Astrocyte (in vitro differentiated cells and primary cell): ENCODE data around the gene NDUFB7. TPM values are rescaled to one million over a fixed set of nuclear protein-coding genes. Genes with fewer than 3 reads are reported as not detected.
A peak's percentile ranks its signal among the peaks of the same experiment; 100 is the strongest.
"Not testable (repeated sequence)": the region's sequence is repeated elsewhere in the genome, so short reads cannot be mapped to it uniquely, and the experiment has no call there.

Experiments
- DNase-seq: peaks from one replicate; pipeline ENCODE4 v3.0.0-alpha.2; 2010; ENCODE audit warnings: low read depth
- FAIRE-seq: peaks from 2 replicates; lab custom pipeline; 2011; peaks lifted over from hg19 to GRCh38; lab: Jason Lieb, UNC
- H2AFZ ChIP-seq: 2 replicates; pipeline ENCODE4 v1.6.0; 2012; ENCODE audit warnings: low read depth, low read length, inconsistent platforms
- H3K27ac ChIP-seq: 2 replicates; pipeline ENCODE4 v1.5.1; 2011; ENCODE audit warnings: low read depth, low read length, inconsistent platforms
- H3K27me3 ChIP-seq: 2 replicates; pipeline ENCODE4 v1.6.0; 2011; ENCODE audit warnings: low read length, inconsistent platforms; ENCODE audit not compliant: insufficient read depth
- H3K36me3 ChIP-seq: 2 replicates; pipeline ENCODE4 v1.5.1; 2011; ENCODE audit warnings: low read length, inconsistent platforms; ENCODE audit not compliant: insufficient read depth
- H3K4me1 ChIP-seq: 2 replicates; pipeline ENCODE4 v1.5.1; 2011; ENCODE audit warnings: low read length, inconsistent platforms; ENCODE audit not compliant: insufficient read depth
- H3K4me2 ChIP-seq: 2 replicates; pipeline ENCODE4 v1.6.0; 2012; ENCODE audit warnings: low read length, inconsistent platforms
- H3K4me3 ChIP-seq: 2 replicates; pipeline ENCODE4 v1.5.1; 2011; ENCODE audit warnings: low read depth, mild to moderate bottlenecking, low read length, inconsistent platforms; ENCODE audit not compliant: insufficient read depth
- H3K79me2 ChIP-seq: 2 replicates; pipeline ENCODE4 v1.6.0; 2012; ENCODE audit warnings: mild to moderate bottlenecking, low read length, inconsistent platforms; ENCODE audit not compliant: insufficient read depth
- H3K9ac ChIP-seq: 2 replicates; pipeline ENCODE4 v1.6.0; 2012; ENCODE audit warnings: mild to moderate bottlenecking, low read length, inconsistent platforms
- H3K9me3 ChIP-seq: 2 replicates; pipeline ENCODE4 v1.5.1; 2012; ENCODE audit warnings: low read depth, mild to moderate bottlenecking, low read length, inconsistent platforms; ENCODE audit not compliant: insufficient read depth
- H4K20me1 ChIP-seq: 2 replicates; pipeline ENCODE4 v1.6.0; 2012; ENCODE audit warnings: low read length, inconsistent platforms; ENCODE audit not compliant: insufficient read depth
- H3K27ac Mint-ChIP-seq: one replicate; pipeline ENCODE4 v1.8.0; 2021; ENCODE audit warnings: mild to moderate bottlenecking, mixed read lengths; ENCODE audit not compliant: unreplicated experiment
- H3K27me3 Mint-ChIP-seq: one replicate; pipeline ENCODE4 v1.8.0; 2021; ENCODE audit warnings: low read depth, mixed read lengths; ENCODE audit not compliant: unreplicated experiment
- H3K36me3 Mint-ChIP-seq: one replicate; pipeline ENCODE4 v1.8.0; 2021; ENCODE audit warnings: low read depth, mixed read lengths; ENCODE audit not compliant: unreplicated experiment
- H3K4me1 Mint-ChIP-seq: one replicate; pipeline ENCODE4 v1.8.0; 2021; ENCODE audit warnings: low read depth, mixed read lengths; ENCODE audit not compliant: unreplicated experiment
- H3K4me3 Mint-ChIP-seq: one replicate; pipeline ENCODE4 v1.8.0; 2021; ENCODE audit warnings: mild to moderate bottlenecking, moderate library complexity, mixed read lengths; ENCODE audit not compliant: unreplicated experiment
- H3K9me3 Mint-ChIP-seq: one replicate; pipeline ENCODE4 v1.8.0; 2021; ENCODE audit warnings: mild to moderate bottlenecking, mixed read lengths; ENCODE audit not compliant: unreplicated experiment
- CTCF ChIP-seq: IDR thresholded peaks from 2 replicates; pipeline ENCODE4 v1.5.1; 2011; ENCODE audit warnings: low read depth, mild to moderate bottlenecking, inconsistent platforms, low read length, moderate library complexity; ENCODE audit not compliant: insufficient read depth
- EZH2 ChIP-seq: IDR thresholded peaks from 2 replicates; pipeline ENCODE4 v1.6.1; 2012; ENCODE audit warnings: mild to moderate bottlenecking, low read length, inconsistent platforms; ENCODE audit not compliant: insufficient read depth
- total RNA-seq: library from RNA; stranded (reverse); gene quantifications from 2 replicates; pipeline ENCODE4 v1.2.1, GENCODE V29; 2021

NDUFB7 gene
- total RNA-seq, 1 donor from 2014 or later, result 161 TPM

GRCh38 chr19:14553042-14553938 lies 18.6 kb downstream of the NDUFB7 start:
- Histone ChIP-seq H3K4me2 (no peak overlapping the region), H4K20me1 (peaks cover 35% of the 10 kb centered on the region), H3K27ac (no peak overlapping the region), H3K36me3 (peaks cover 2% of the 10 kb centered on the region), H3K4me1 (peaks cover 7% of the 10 kb centered on the region), H3K9ac (no peak overlapping the region), H3K4me3 (no peak overlapping the region), H3K9me3 (no peaks in the 10 kb centered on the region), H2AFZ (no peak overlapping the region), H3K79me2 (peaks cover 10% of the 10 kb centered on the region), H3K27me3 (no peaks in the 10 kb centered on the region)
- no peak for FAIRE-seq
- H3K4me1 Mint-ChIP-seq, result peaks cover 19% of the 10 kb centered on the region
- H3K9me3 Mint-ChIP-seq, result no peaks in the 10 kb centered on the region
- DNase-seq, result no peak
- H3K27ac Mint-ChIP-seq, result no peak overlapping the region
- no peak for TF ChIP-seq CTCF
- TF ChIP-seq EZH2, result no peak
- no peak overlapping the region for H3K4me3 Mint-ChIP-seq
- H3K36me3 Mint-ChIP-seq, result peaks cover 1% of the 10 kb centered on the region
- no peaks in the 10 kb centered on the region for H3K27me3 Mint-ChIP-seq

GRCh38 chr19:14552006-14552360 lies 19.9 kb downstream of the NDUFB7 start:
- DNase-seq, H3K4me3 ChIP-seq, H3K4me2 ChIP-seq, H3K36me3 Mint-ChIP-seq, H3K27me3 ChIP-seq, H3K9ac ChIP-seq, H3K4me1 ChIP-seq, H3K27ac Mint-ChIP-seq, H3K36me3 ChIP-seq, H3K79me2 ChIP-seq, H3K4me3 Mint-ChIP-seq, H3K9me3 Mint-ChIP-seq, FAIRE-seq, H3K9me3 ChIP-seq, H3K27me3 Mint-ChIP-seq, H3K27ac ChIP-seq, H2AFZ ChIP-seq: not testable (repeated sequence)
- peaks cover 19% of the 10 kb centered on the region for H3K4me1 Mint-ChIP-seq
- H4K20me1 ChIP-seq, result peaks cover 37% of the 10 kb centered on the region

GRCh38 chr19:14551134-14552005 lies 20.5 kb downstream of the NDUFB7 start:
- not testable (repeated sequence) for H3K4me3 Mint-ChIP-seq, H3K4me1 ChIP-seq, H3K27ac ChIP-seq, H3K36me3 ChIP-seq, H3K4me2 ChIP-seq, H3K27me3 ChIP-seq, FAIRE-seq, H3K36me3 Mint-ChIP-seq, H3K27me3 Mint-ChIP-seq, H3K9ac ChIP-seq, H3K79me2 ChIP-seq, DNase-seq, H3K9me3 Mint-ChIP-seq, H3K9me3 ChIP-seq, H3K4me3 ChIP-seq, H2AFZ ChIP-seq
- Mint-ChIP-seq H3K4me1 (peaks cover 19% of the 10 kb centered on the region), H3K27ac (peak overlapping the region; percentile 66)
- peaks cover 35% of the 10 kb centered on the region for H4K20me1 ChIP-seq
